Endothelial cell of umbilical vein (primary cell): ENCODE results near the gene CDH15. TPM values are rescaled to one million over a fixed set of nuclear protein-coding genes. Genes with fewer than 3 reads are reported as not detected.
A peak's percentile ranks its signal among the peaks of the same experiment; 100 is the strongest.

Experiments
- BruUV-seq: library from RNA; stranded (reverse); fragments of 400-500 nt; replicated peaks from 2 replicates; lab custom pipeline; 2021; lab: Mats Ljungman, UMichigan
- CTCF ChIA-PET: fragments of 300-600, 350-600 bp; sonication (Branson Sonifier 250); formaldehyde crosslinking; loops from one replicate; lab custom pipeline; 2021; ENCODE audit warnings: antibody characterized with exemption, inconsistent platforms; lab: Charles Lee
- POLR2A ChIA-PET: fragments of 300-600, 350-600 bp; sonication (Branson Sonifier 250); formaldehyde crosslinking; loops from one replicate; lab custom pipeline; 2021; ENCODE audit warnings: antibody characterized with exemption, inconsistent platforms; lab: Charles Lee
- DNase-seq: peaks from one replicate; pipeline ENCODE4 v3.0.0-alpha.2; 2011; ENCODE audit warnings: low read depth, low spot score
- FAIRE-seq: peaks from 2 replicates; lab custom pipeline; 2011; peaks lifted over from hg19 to GRCh38; lab: Jason Lieb, UNC
- H2AFZ ChIP-seq: 2 replicates; pipeline ENCODE4 v1.6.0; 2012; ENCODE audit warnings: low read depth, low read length, control low read depth, inconsistent platforms
- H3K27ac ChIP-seq: 2 replicates; pipeline ENCODE4 v1.5.1; 2011; ENCODE audit warnings: low read depth, mild to moderate bottlenecking, control low read depth, low read length, moderate library complexity; ENCODE audit not compliant: insufficient read depth
- H3K27me3 ChIP-seq, 2 experiments: 2 replicates each; pipeline versions ENCODE4 v1.6.0 to v1.6.1; 2011; ENCODE audit warnings: low read length in 2 of 2, mixed read lengths in 1 of 2; ENCODE audit not compliant: control insufficient read depth in 2 of 2, insufficient read depth in 2 of 2
- H3K36me3 ChIP-seq, 2 experiments: 2 replicates in 1 of 2; 3 replicates in 1 of 2; pipeline ENCODE4 v1.5.1; 2011; ENCODE audit warnings: low read length in 2 of 2, mild to moderate bottlenecking in 1 of 2, moderate library complexity in 1 of 2; ENCODE audit not compliant: control insufficient read depth in 2 of 2, insufficient read depth in 2 of 2; ENCODE audit errors: extremely low read depth in 1 of 2
- H3K4me1 ChIP-seq: 3 replicates; pipeline ENCODE4 v1.5.1; 2011; ENCODE audit warnings: mild to moderate bottlenecking, low read length; ENCODE audit not compliant: control insufficient read depth, insufficient read depth; ENCODE audit errors: extremely low read depth
- H3K4me2 ChIP-seq: 2 replicates; pipeline ENCODE4 v1.6.1; 2011; ENCODE audit warnings: low read length, control low read depth, mixed read lengths; ENCODE audit not compliant: insufficient read depth
- H3K4me3 ChIP-seq, 3 experiments: fragments of 200-600 bp in 1 of 3; sonication (generic), shearing (Covaris generic) in 1 of 3; replicated peaks in 1 of 3; 2 replicates each; pipeline ENCODE4 v1.5.1; 2011 to 2016; ENCODE audit warnings: control low read depth in 3 of 3, low read length in 3 of 3, mild to moderate bottlenecking in 2 of 3, inconsistent platforms in 1 of 3, low read depth in 1 of 3, moderate library complexity in 1 of 3; ENCODE audit not compliant: insufficient read depth in 1 of 3
- H3K79me2 ChIP-seq: 2 replicates; pipeline ENCODE4 v1.6.0; 2012; ENCODE audit warnings: low read length, inconsistent platforms; ENCODE audit not compliant: control insufficient read depth, insufficient read depth
- H3K9ac ChIP-seq: replicated peaks from 2 replicates; pipeline ENCODE3; 2011; ENCODE audit warnings: low read length, control low read depth; ENCODE audit not compliant: insufficient read depth; ENCODE audit errors: extremely low read depth
- H3K9me1 ChIP-seq: replicated peaks from 3 replicates; pipeline ENCODE4 v1.6.0; 2011; ENCODE audit warnings: mild to moderate bottlenecking, low read length; ENCODE audit not compliant: control insufficient read depth, insufficient read depth; ENCODE audit errors: extremely low read depth
- H3K9me3 ChIP-seq: replicated peaks from 2 replicates; pipeline ENCODE4 v1.5.1; 2012; ENCODE audit warnings: low read length, inconsistent platforms; ENCODE audit not compliant: control insufficient read depth, insufficient read depth
- H4K20me1 ChIP-seq: replicated peaks from 2 replicates; pipeline ENCODE3; 2011; ENCODE audit warnings: mild to moderate bottlenecking, low read length; ENCODE audit not compliant: control insufficient read depth, insufficient read depth; ENCODE audit errors: extremely low read depth
- CTCF ChIP-seq, 2 donors: IDR thresholded peaks; 1 replicate in 1 of 2; 2 replicates in 1 of 2; pipeline ENCODE4 v1.5.1; 2011; ENCODE audit warnings: low read length in 2 of 2, mild to moderate bottlenecking in 2 of 2, moderate library complexity in 2 of 2, control low read depth in 1 of 2, inconsistent platforms in 1 of 2, low read depth in 1 of 2; ENCODE audit not compliant: insufficient read depth in 1 of 2; ENCODE audit errors: extremely low read depth in 1 of 2
- EZH2 ChIP-seq: IDR thresholded peaks from 2 replicates; pipeline ENCODE4 v1.6.1; 2012; ENCODE audit warnings: borderline replicate concordance, low read depth, mild to moderate bottlenecking, moderate library complexity, low read length, inconsistent platforms; ENCODE audit not compliant: severe bottlenecking
- FOS ChIP-seq: IDR thresholded peaks from 2 replicates; pipeline ENCODE4 v1.6.1; 2011; ENCODE audit warnings: mild to moderate bottlenecking, low read length, moderate library complexity, borderline replicate concordance; ENCODE audit not compliant: insufficient read depth
- GATA2 ChIP-seq: IDR thresholded peaks from 2 replicates; pipeline ENCODE4 v1.7.0; 2011; ENCODE audit warnings: low read depth, mild to moderate bottlenecking, moderate library complexity, mixed read lengths, low read length; ENCODE audit not compliant: insufficient read length, insufficient read depth
- JUN ChIP-seq: IDR thresholded peaks from 2 replicates; pipeline ENCODE4 v1.6.1; 2011; ENCODE audit warnings: borderline replicate concordance, low read depth; ENCODE audit not compliant: insufficient read length, insufficient read depth
- MYC ChIP-seq: IDR thresholded peaks from one replicate; pipeline ENCODE4 v1.6.1; 2011; ENCODE audit warnings: mild to moderate bottlenecking, low read depth, low read length
- POLR2A ChIP-seq: IDR thresholded peaks from 2 replicates; pipeline ENCODE4 v1.6.1; 2012; ENCODE audit warnings: low read depth, mild to moderate bottlenecking, control low read depth, low read length
- POLR2AphosphoS5 ChIP-seq: IDR thresholded peaks from 2 replicates; pipeline ENCODE4 v1.6.1; 2012; ENCODE audit warnings: low read depth, mild to moderate bottlenecking, control low read depth, low read length, moderate library complexity; ENCODE audit not compliant: insufficient read depth
- dilution Hi-C: fragments of 300-500 bp; cut with MboI; formaldehyde crosslinking; loops from one replicate; pipeline ENCODE4 v1.15.0; 2019; ENCODE audit warnings: low sequenced_read_pairs; ENCODE audit not compliant: extremely low pct_ligation_motif_present
- intact Hi-C: fragments of 100-400 bp; cut with micrococcal nuclease; formaldehyde crosslinking; loops from one replicate; pipeline ENCODE4 v1.10.0; 2022
- polyA plus RNA-seq, 4 experiments: library from polyadenylated mRNA; depleted of rRNA in 3 of 4; stranded (reverse) in 3 of 4; unstranded in 1 of 4; fragments of >200 nt; gene quantifications; 2 replicates each; pipeline versions ENCODE4 v1.2.1 to v1.2.3, GENCODE V29; 2011 to 2012; ENCODE audit warnings: missing spikeins in 1 of 4
- total RNA-seq: library from RNA; stranded (reverse); gene quantifications from 2 replicates; pipeline ENCODE4 v1.2.3, GENCODE V29; 2021
- TF ChIP-seq, protein P1 (sequence below): IDR thresholded peaks from 2 replicates; pipeline ENCODE4 v1.6.1; 2011; ENCODE audit not compliant: insufficient read depth, insufficient read length

CDH15 gene
- total and polyA plus RNA-seq, 2 donors (not counting 3 experiments of a cell fraction or from before 2014, with no cell fraction given): 0.44 TPM; not detected in 1

GRCh38 chr16:89217388-89218191 is 46.0 kb downstream of the CDH15 start, which contains the start of gene ZNF778:
ZNF778 (plus strand) TSS chr16:89217703; CDS start chr16:89221128, 3,425 bp downstream.
- Histone ChIP-seq H2AFZ (peak within 1 kb of the TSS; percentile 68), H3K9ac (peak within 1 kb of the TSS; percentile 66), H3K79me2 (peaks cover 9% of the 10 kb centered on the region), H3K4me1 (peaks cover 10% of the 10 kb centered on the region), H4K20me1 (no peaks in the 10 kb centered on the region), H3K27ac (peak within 1 kb of the TSS; percentile 57), H3K27me3 (no peaks in the 10 kb centered on the region), H3K9me3 (no peaks in the 10 kb centered on the region), H3K4me3 (peak within 1 kb of the TSS; percentile 66 to 90 (median 85)), H3K9me1 (no peaks in the 10 kb centered on the region), H3K36me3 (peaks cover 0 to 15% of the 10 kb centered on the region in 2 experiments), H3K4me2 (peak within 1 kb of the TSS; percentile 91)
- TF ChIP-seq EZH2: no peak
- TF ChIP-seq POLR2AphosphoS5: peak; percentile 78
- TF ChIP-seq, protein P1, sequence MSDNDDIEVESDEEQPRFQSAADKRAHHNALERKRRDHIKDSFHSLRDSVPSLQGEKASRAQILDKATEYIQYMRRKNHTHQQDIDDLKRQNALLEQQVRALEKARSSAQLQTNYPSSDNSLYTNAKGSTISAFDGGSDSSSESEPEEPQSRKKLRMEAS: peak; percentile 48
- no peak for TF ChIP-seq GATA2
- TF ChIP-seq POLR2A: peak; percentile 94
- FAIRE-seq (peak; percentile 66), DNase-seq (peak; percentile 88)
- TSS peak; percentile 73 for BruUV-seq
- dilution Hi-C loops: no loop called here
- ChIA-PET CTCF (interaction anchor here (0.7 to 2.6 kb wide), 10 partner anchors 23 to 647 kb away, joined by 3 to 13 read pairs (median 4); partner anchors contain the start of genes TRAPPC2L and ZC3H18), POLR2A (no interaction called here)
- intact Hi-C loops: loop anchor here (1.0 to 5.0 kb wide), 4 partner anchors 125 to 473 kb away; partner anchors contain the start of gene ACSF3

GRCh38 chr16:89219365-89219764 is 47.8 kb downstream of the CDH15 start:
- Histone ChIP-seq H4K20me1 (no peaks in the 10 kb centered on the region), H3K9me1 (no peaks in the 10 kb centered on the region), H3K9ac (no peak overlapping the region), H3K4me2 (no peak overlapping the region), H3K9me3 (no peaks in the 10 kb centered on the region), H3K4me3 (no peak overlapping the region), H3K79me2 (peaks cover 9% of the 10 kb centered on the region), H3K4me1 (peaks cover 10% of the 10 kb centered on the region), H3K27me3 (no peaks in the 10 kb centered on the region), H3K27ac (no peak overlapping the region), H2AFZ (no peak overlapping the region), H3K36me3 (peaks cover 3 to 25% of the 10 kb centered on the region in 2 experiments)
- FAIRE-seq (no peak), DNase-seq (peak; percentile 26)
- dilution Hi-C loops (no loop called here), intact Hi-C loops (loop anchor here (5.0 kb wide), 1 partner anchor 127 kb away; the partner anchor contains the start of gene ACSF3)
- CTCF ChIA-PET: no interaction called here
- TF ChIP-seq FOS (no peak), POLR2A (no peak), CTCF (IDR thresholded peaks at IDR 0.05; ENCODE audit: extremely low read depth in 1 of 2, insufficient read depth in 1 of 2, low read depth in 1 of 2, low read length in 2 of 2) (no peak), EZH2 (no peak), POLR2AphosphoS5 (no peak), MYC (no peak), JUN (no peak), GATA2 (no peak)
- TF ChIP-seq, protein P1: no peak
- POLR2A ChIA-PET: no interaction called here
- no TSS peak for BruUV-seq
